HG02678 (cell line): Measurements from ENCODE around the gene GAK.
"Not testable (repeated sequence)": the region's sequence is repeated elsewhere in the genome, so short reads cannot be mapped to it uniquely, and the experiment has no call there.

Source experiments
- ATAC-seq: cut with Tn5 transposase; IDR thresholded peaks from one replicate; pipeline ENCODE4 v1.9.1; 2021; ENCODE audit warnings: mild to moderate bottlenecking, moderate library complexity; ENCODE audit not compliant: unreplicated experiment

Gene GAK

GRCh38 chr4:929096-929765 is 2.9 kb downstream of the GAK start:
- no peak for ATAC-seq

- ATAC-seq = not testable (repeated sequence)
These were observed 4.5 kb downstream of the GAK start for GRCh38 chr4:927566-927965.

GRCh38 chr4:926538-926937 is 5.6 kb downstream of the GAK start:
- ATAC-seq = no peak

- ATAC-seq = no peak
These were observed 6.2 kb downstream of the GAK start for GRCh38 chr4:925771-926500.

GRCh38 chr4:925171-925570 is 6.9 kb downstream of the GAK start:
- ATAC-seq = no peak

- ATAC-seq = no peak
These were observed 7.7 kb downstream of the GAK start for GRCh38 chr4:924107-925096.

GRCh38 chr4:921830-922331 is 10.2 kb downstream of the GAK start:
- peak; percentile 69 for ATAC-seq

GRCh38 chr4:919004-919680 is 13.0 kb downstream of the GAK start:
- not testable (repeated sequence) for ATAC-seq

GRCh38 chr4:918591-918990 is 13.5 kb downstream of the GAK start:
- ATAC-seq = not testable (repeated sequence)

GRCh38 chr4:917992-918391 is 14.1 kb downstream of the GAK start:
- ATAC-seq = no peak

- no peak for ATAC-seq
These were observed 14.7 kb downstream of the GAK start for GRCh38 chr4:917466-917865.

- ATAC-seq = no peak
These were observed 16.5 kb downstream of the GAK start for GRCh38 chr4:915595-915994.

- ATAC-seq = no peak
These were observed 17.1 kb downstream of the GAK start for GRCh38 chr4:915041-915474.

GRCh38 chr4:914531-914930 is 17.6 kb downstream of the GAK start:
- no peak for ATAC-seq

GRCh38 chr4:913280-913618 is 18.9 kb downstream of the GAK start:
- no peak for ATAC-seq

GRCh38 chr4:912548-913279 is 19.4 kb downstream of the GAK start:
- ATAC-seq = no peak

GRCh38 chr4:911871-912490 is 20.1 kb downstream of the GAK start:
- no peak for ATAC-seq

GRCh38 chr4:911221-911751 is 20.8 kb downstream of the GAK start:
- no peak for ATAC-seq

- no peak for ATAC-seq
These were observed 21.6 kb downstream of the GAK start for GRCh38 chr4:910366-911091.
